ENCODE measurements around the gene ZNF30. TPM values are rescaled to one million over a fixed set of nuclear protein-coding genes. Genes with fewer than 3 reads are reported as not detected.

The ZNF30 gene
- total RNA-seq (1 to 10 TPM; 1.9 to 3.1 TPM), polyA plus RNA-seq (10 to 100 TPM in 1 of 2 donors, 1 to 10 TPM in 1; 2.6 to 10.9 TPM)
- long read RNA-seq, donor 1, partial matches to known transcripts: 0 of 5 reads
- long read RNA-seq, donor 1, other reads (novel, unspliced or antisense): 0 of 5 reads
- long read RNA-seq, donor 2, partial matches to known transcripts: 0 of 3 reads
- long read RNA-seq, donor 2, other reads (novel, unspliced or antisense): 3 of 3 reads

- no peaks in the 10 kb centered on the region for H3K4me1 ChIP-seq (ENCODE audit: control insufficient read depth in 1 of 2, insufficient read depth in 2 of 2, low read length in 2 of 2)
- intact Hi-C loops (cut with DNase I): no loop called here
- H3K27ac ChIP-seq (ENCODE audit: low read depth in 1 of 2, low read length in 2 of 2): peak within 1 kb of the TSS in 1 of 2 donors; percentile 23
- peak within 1 kb of the TSS; percentile 56 to 63 for H3K4me3 ChIP-seq (ENCODE audit: low read length in 2 of 2)
- WGBS, 2 donors: 0 to 1% methylated on average over 53 of the region's 53 CpGs
- peaks cover 0 to 2% of the 10 kb centered on the region in 2 donors for H3K36me3 ChIP-seq (ENCODE audit: control insufficient read depth in 1 of 2, insufficient read depth in 2 of 2, low read length in 1 of 2)
- ATAC-seq (ENCODE audit: low FRiP score) (peak; percentile 98), DNase-seq (peak; percentile 95 to 97)
- H3K27me3 ChIP-seq (ENCODE audit: control insufficient read depth in 1 of 2, insufficient read depth in 2 of 2, low read length in 1 of 2): no peaks in the 10 kb centered on the region
- no peaks in the 10 kb centered on the region for H3K9me3 ChIP-seq (ENCODE audit: control insufficient read depth, low read length)
These were observed at the start of gene ZNF30 for GRCh38 chr19:34926685-34927375. ZNF30 (plus strand) TSS chr19:34926903; CDS start chr19:34929948, 3,045 bp downstream.

- Histone ChIP-seq H3K36me3 (ENCODE audit: control insufficient read depth in 1 of 2, insufficient read depth in 2 of 2, low read length in 1 of 2) (no peaks in the 10 kb centered on the region), H3K4me1 (ENCODE audit: control insufficient read depth in 1 of 2, insufficient read depth in 2 of 2, low read length in 2 of 2) (no peaks in the 10 kb centered on the region), H3K27ac (ENCODE audit: low read depth in 1 of 2, low read length in 2 of 2) (no peak overlapping the region), H3K4me3 (ENCODE audit: low read length in 2 of 2) (no peak overlapping the region), H3K9me3 (ENCODE audit: control insufficient read depth, low read length) (peaks cover 4% of the 10 kb centered on the region), H3K27me3 (ENCODE audit: control insufficient read depth in 1 of 2, insufficient read depth in 2 of 2, low read length in 1 of 2) (no peaks in the 10 kb centered on the region)
- ATAC-seq (ENCODE audit: low FRiP score) (no peak), DNase-seq (no peak)
- intact Hi-C loops (cut with DNase I): no loop called here
These were observed 47.1 kb upstream of the ZNF30 start for GRCh38 chr19:34879563-34879962.

- Histone ChIP-seq H3K27me3 (ENCODE audit: control insufficient read depth in 1 of 2, insufficient read depth in 2 of 2, low read length in 1 of 2) (no peaks in the 10 kb centered on the region), H3K36me3 (ENCODE audit: control insufficient read depth in 1 of 2, insufficient read depth in 2 of 2, low read length in 1 of 2) (no peaks in the 10 kb centered on the region), H3K4me1 (ENCODE audit: control insufficient read depth in 1 of 2, insufficient read depth in 2 of 2, low read length in 2 of 2) (no peaks in the 10 kb centered on the region), H3K27ac (ENCODE audit: low read depth in 1 of 2, low read length in 2 of 2) (no peak overlapping the region), H3K4me3 (ENCODE audit: low read length in 2 of 2) (no peak overlapping the region), H3K9me3 (ENCODE audit: control insufficient read depth, low read length) (peaks cover 4% of the 10 kb centered on the region)
- no peak for ATAC-seq (ENCODE audit: low FRiP score)
- no peak for DNase-seq
- intact Hi-C loops (cut with DNase I): no loop called here
- WGBS, 2 donors: 77 to 79% methylated on average over 1 of the region's 1 CpG
These were observed 46.7 kb upstream of the ZNF30 start for GRCh38 chr19:34880034-34880433.

- no peak for ATAC-seq (ENCODE audit: low FRiP score)
- H3K27me3 ChIP-seq (ENCODE audit: control insufficient read depth in 1 of 2, insufficient read depth in 2 of 2, low read length in 1 of 2): no peaks in the 10 kb centered on the region
- 59 to 68% methylated on average over 1 of the region's 1 CpG for WGBS, 2 donors
These were observed 44.7 kb upstream of the ZNF30 start for GRCh38 chr19:34881982-34882381.

GRCh38 chr19:34888091-34888490, 38.6 kb upstream of the ZNF30 start:
- intact Hi-C loops (cut with DNase I): no loop called here
- Histone ChIP-seq H3K9me3 (ENCODE audit: control insufficient read depth, low read length) (peaks cover 3% of the 10 kb centered on the region), H3K27ac (ENCODE audit: low read depth in 1 of 2, low read length in 2 of 2) (no peak overlapping the region), H3K4me3 (ENCODE audit: low read length in 2 of 2) (no peak overlapping the region), H3K27me3 (ENCODE audit: control insufficient read depth in 1 of 2, insufficient read depth in 2 of 2, low read length in 1 of 2) (no peaks in the 10 kb centered on the region), H3K36me3 (ENCODE audit: control insufficient read depth in 1 of 2, insufficient read depth in 2 of 2, low read length in 1 of 2) (no peaks in the 10 kb centered on the region), H3K4me1 (ENCODE audit: control insufficient read depth in 1 of 2, insufficient read depth in 2 of 2, low read length in 2 of 2) (no peaks in the 10 kb centered on the region)
- DNase-seq: no peak
- WGBS, 2 donors: 81 to 85% methylated on average over 6 of the region's 6 CpGs
- ATAC-seq (ENCODE audit: low FRiP score): no peak

More at GRCh38 chr19:34881982-34882381, 44.7 kb upstream of the ZNF30 start:
- H3K36me3 ChIP-seq (ENCODE audit: control insufficient read depth in 1 of 2, insufficient read depth in 2 of 2, low read length in 1 of 2): no peaks in the 10 kb centered on the region
- H3K4me3 ChIP-seq (ENCODE audit: low read length in 2 of 2): no peak overlapping the region
- no peaks in the 10 kb centered on the region for H3K4me1 ChIP-seq (ENCODE audit: control insufficient read depth in 1 of 2, insufficient read depth in 2 of 2, low read length in 2 of 2)
- H3K27ac ChIP-seq (ENCODE audit: low read depth in 1 of 2, low read length in 2 of 2): no peak overlapping the region
- peaks cover 6% of the 10 kb centered on the region for H3K9me3 ChIP-seq (ENCODE audit: control insufficient read depth, low read length)
- intact Hi-C loops (cut with DNase I): no loop called here
- no peak for DNase-seq

GRCh38 chr19:34900245-34900644, 26.5 kb upstream of the ZNF30 start:
- intact Hi-C loops (cut with DNase I): no loop called here
- DNase-seq: no peak
- Histone ChIP-seq H3K4me3 (ENCODE audit: low read length in 2 of 2) (no peak overlapping the region), H3K27ac (ENCODE audit: low read depth in 1 of 2, low read length in 2 of 2) (no peak overlapping the region), H3K27me3 (ENCODE audit: control insufficient read depth in 1 of 2, insufficient read depth in 2 of 2, low read length in 1 of 2) (peaks cover 0 to 1% of the 10 kb centered on the region in 2 donors), H3K4me1 (ENCODE audit: control insufficient read depth in 1 of 2, insufficient read depth in 2 of 2, low read length in 2 of 2) (no peaks in the 10 kb centered on the region), H3K36me3 (ENCODE audit: control insufficient read depth in 1 of 2, insufficient read depth in 2 of 2, low read length in 1 of 2) (no peaks in the 10 kb centered on the region), H3K9me3 (ENCODE audit: control insufficient read depth, low read length) (peaks cover 1% of the 10 kb centered on the region)
- no peak for ATAC-seq (ENCODE audit: low FRiP score)
- WGBS, 2 donors: 69 to 72% methylated on average over 2 of the region's 2 CpGs

GRCh38 chr19:34904664-34905527, 21.8 kb upstream of the ZNF30 start:
- ATAC-seq (ENCODE audit: low FRiP score) (no peak), DNase-seq (no peak)
- Histone ChIP-seq H3K27ac (ENCODE audit: low read depth in 1 of 2, low read length in 2 of 2) (no peak overlapping the region), H3K9me3 (ENCODE audit: control insufficient read depth, low read length) (peaks cover 5% of the 10 kb centered on the region), H3K27me3 (ENCODE audit: control insufficient read depth in 1 of 2, insufficient read depth in 2 of 2, low read length in 1 of 2) (no peaks in the 10 kb centered on the region), H3K4me1 (ENCODE audit: control insufficient read depth in 1 of 2, insufficient read depth in 2 of 2, low read length in 2 of 2) (no peaks in the 10 kb centered on the region), H3K36me3 (ENCODE audit: control insufficient read depth in 1 of 2, insufficient read depth in 2 of 2, low read length in 1 of 2) (no peaks in the 10 kb centered on the region), H3K4me3 (ENCODE audit: low read length in 2 of 2) (no peak overlapping the region)
- intact Hi-C loops (cut with DNase I): no loop called here
- WGBS, 2 donors: 2 to 3% methylated on average over 57 to 59 of the region's 59 CpGs

- no peak for DNase-seq
- ATAC-seq (ENCODE audit: low FRiP score): no peak
- Histone ChIP-seq H3K9me3 (ENCODE audit: control insufficient read depth, low read length) (peaks cover 10% of the 10 kb centered on the region), H3K4me1 (ENCODE audit: control insufficient read depth in 1 of 2, insufficient read depth in 2 of 2, low read length in 2 of 2) (no peaks in the 10 kb centered on the region), H3K4me3 (ENCODE audit: low read length in 2 of 2) (no peak overlapping the region), H3K27me3 (ENCODE audit: control insufficient read depth in 1 of 2, insufficient read depth in 2 of 2, low read length in 1 of 2) (no peaks in the 10 kb centered on the region), H3K36me3 (ENCODE audit: control insufficient read depth in 1 of 2, insufficient read depth in 2 of 2, low read length in 1 of 2) (no peaks in the 10 kb centered on the region), H3K27ac (ENCODE audit: low read depth in 1 of 2, low read length in 2 of 2) (no peak overlapping the region)
- WGBS, 2 donors: 82 to 85% methylated on average over 3 of the region's 3 CpGs
- intact Hi-C loops (cut with DNase I): no loop called here
These were observed 15.9 kb upstream of the ZNF30 start for GRCh38 chr19:34910770-34911169.
